HG03457 (cell line): Measurements from ENCODE around the gene NPAT.
"Not testable (repeated sequence)": the region's sequence is repeated elsewhere in the genome, so short reads cannot be mapped to it uniquely, and the experiment has no call there.

ENCODE experiments used
- ATAC-seq: cut with Tn5 transposase; IDR thresholded peaks from one replicate; pipeline ENCODE4 v1.9.1; 2021; ENCODE audit warnings: moderate number of reproducible peaks; ENCODE audit not compliant: unreplicated experiment

NPAT gene

GRCh38 chr11:108160970-108161566, 61.4 kb downstream of the NPAT start:
- ATAC-seq = peak; percentile 96

DNA sequence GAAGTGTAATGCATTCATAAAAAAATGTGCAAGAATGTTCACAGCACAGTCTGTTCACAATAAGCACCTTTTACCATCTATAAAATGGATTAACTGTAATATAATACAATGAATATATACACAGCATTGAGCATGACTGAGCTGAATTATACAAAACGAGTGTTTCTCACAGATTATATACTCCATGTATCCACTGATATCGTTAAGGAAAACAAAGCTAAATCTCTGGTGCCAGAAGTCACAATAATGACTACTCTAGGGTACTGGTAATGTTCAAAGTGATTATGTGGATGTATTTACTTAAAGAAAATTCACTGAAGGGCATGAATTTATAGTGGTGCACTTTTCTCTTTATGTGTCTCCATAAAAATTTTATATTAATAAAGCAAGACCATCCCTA, 67.8 kb downstream of the NPAT start:
- no peak for ATAC-seq

GRCh38 chr11:108148556-108148955, 73.9 kb downstream of the NPAT start:
- no peak for ATAC-seq

DNA sequence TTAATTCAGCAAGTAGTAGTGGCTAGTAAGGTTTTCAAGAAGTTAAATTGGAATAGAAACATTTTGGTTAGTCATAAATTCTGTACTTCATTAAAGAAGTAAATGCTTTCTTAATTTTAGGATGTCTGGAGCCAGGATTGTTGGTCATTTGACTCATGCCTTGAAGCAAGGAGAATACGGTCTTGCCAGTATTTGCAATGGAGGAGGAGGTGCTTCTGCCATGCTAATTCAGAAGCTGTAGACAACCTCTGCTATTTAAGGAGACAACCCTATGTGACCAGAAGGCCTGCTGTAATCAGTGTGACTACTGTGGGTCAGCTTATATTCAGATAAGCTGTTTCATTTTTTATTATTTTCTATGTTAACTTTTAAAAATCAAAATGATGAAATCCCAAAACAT, 75.3 kb downstream of the NPAT start:
- ATAC-seq = no peak

DNA sequence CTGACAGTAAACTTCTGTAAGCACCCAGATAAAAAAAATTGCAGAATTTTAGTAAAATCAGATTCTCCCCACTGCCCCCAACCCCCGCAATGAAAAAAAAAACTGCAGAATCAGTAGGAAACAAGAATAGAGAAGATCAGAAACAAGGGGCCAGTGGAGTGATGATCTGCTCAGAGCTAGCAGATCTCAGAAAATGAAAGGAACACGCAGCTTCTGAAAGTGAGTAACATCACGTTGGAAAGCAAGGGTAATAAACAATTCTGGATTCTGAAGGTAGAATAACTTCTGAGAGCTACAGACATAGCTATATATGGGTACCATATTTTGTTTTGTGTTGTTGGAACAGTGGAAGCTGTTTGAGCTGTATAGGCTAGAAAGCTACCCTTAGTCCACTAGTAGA, 77.8 kb downstream of the NPAT start:
- ATAC-seq = no peak

GRCh38 chr11:108142304-108142703, 80.1 kb downstream of the NPAT start:
- no peak for ATAC-seq

GRCh38 chr11:108137212-108137611, 85.2 kb downstream of the NPAT start:
- ATAC-seq = no peak

DNA sequence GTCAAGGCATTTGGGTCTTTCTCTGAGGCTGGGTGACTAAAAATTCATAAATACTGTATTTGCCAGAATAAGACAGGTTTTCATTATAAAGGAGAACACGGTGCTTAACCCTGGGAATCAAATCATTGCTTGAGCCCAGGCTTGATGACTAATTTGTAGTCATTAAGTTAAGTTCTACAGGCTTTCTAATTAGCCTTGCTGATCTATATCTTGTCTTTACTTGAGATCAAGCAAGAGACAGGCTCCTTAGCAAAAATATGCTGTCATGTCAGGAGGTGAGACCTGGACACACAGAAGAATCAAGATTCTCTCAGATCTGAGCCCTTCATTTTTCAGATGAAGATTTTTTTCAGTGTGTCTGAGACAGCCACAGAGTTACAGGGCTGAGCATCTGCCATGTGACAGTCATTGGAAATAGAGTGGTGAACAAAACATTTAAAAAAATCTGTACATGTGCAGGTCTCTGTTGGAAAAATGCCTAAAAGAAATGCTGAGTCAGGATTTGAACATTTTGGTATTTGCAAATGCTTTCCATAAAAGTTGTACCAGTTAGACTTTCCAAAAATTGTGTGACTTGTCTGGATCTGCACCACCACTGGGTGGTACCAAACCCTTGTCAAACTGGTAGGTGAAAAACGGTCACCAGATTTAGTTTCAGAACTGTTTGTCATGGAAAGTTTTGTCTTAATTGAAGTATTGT, 86.4 kb downstream of the NPAT start:
- ATAC-seq = peak; percentile 46

DNA sequence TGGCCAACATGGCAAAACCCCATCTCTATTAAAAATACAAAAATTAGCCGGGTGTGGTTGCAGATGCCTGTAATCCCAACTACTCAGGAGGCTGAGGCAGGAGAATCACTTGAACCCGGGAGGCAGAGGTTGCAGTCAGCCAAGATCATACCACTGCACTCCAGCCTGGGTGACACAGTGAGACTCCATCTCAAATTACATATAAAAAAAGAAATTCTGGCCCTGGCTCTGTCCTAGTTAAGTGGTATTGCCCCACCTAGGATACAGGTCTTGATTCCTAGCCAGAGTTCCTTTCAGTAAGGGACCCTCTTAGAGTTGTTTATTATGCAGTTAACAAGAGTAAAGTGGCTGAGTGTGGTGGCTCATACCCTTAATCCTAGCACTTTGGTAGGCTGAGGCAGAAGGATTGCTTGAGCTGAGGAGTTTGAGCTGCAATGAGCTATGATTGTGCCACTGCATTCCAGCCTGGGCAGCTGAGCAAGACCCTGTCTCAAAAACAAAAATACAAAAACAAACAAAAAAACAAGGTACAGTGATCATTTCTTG, 89.4 kb downstream of the NPAT start:
- not testable (repeated sequence) for ATAC-seq

DNA sequence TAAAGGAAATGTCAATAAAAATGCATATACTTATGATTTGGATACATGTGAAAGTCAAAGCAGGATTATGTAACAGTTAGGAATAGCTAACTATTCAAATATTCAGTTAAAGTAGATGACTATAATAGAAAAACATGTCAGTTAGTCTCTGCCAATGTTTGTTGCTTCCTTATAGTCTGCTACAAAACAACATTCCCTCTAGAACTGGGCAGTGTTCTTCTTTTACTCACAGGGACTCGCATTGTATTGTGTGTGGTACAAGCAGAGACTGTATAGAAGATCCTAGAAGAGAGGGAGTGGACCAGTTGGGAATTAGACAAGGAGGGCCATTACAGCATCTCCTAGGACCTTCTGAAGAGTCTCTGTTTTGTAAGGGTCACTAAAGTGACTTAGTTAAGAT, 90.4 kb downstream of the NPAT start:
- ATAC-seq = no peak

- ATAC-seq = no peak
Measured at GRCh38 chr11:108128772-108129171, 93.7 kb downstream of the NPAT start.

DNA sequence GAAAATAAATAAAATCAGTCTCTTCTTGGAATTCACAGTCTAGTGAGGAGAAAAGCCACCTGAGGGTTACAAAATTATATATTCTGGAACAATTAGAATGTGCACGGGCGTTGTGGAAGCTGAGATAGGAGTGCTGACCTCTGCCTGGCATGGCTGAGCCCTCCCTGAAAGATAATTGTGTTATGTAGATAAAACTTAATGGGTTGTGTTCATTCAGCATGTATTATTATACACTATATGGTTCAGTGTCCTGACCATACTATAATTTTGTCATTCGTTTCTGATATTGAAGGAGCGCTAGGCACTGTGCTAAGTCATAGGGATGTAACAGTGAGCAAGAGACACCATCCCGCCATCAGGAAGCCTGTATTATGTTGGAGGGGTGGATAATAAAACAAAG, 97.3 kb downstream of the NPAT start:
- no peak for ATAC-seq

GRCh38 chr11:108122166-108122628, 100.2 kb downstream of the NPAT start:
- no peak for ATAC-seq

DNA sequence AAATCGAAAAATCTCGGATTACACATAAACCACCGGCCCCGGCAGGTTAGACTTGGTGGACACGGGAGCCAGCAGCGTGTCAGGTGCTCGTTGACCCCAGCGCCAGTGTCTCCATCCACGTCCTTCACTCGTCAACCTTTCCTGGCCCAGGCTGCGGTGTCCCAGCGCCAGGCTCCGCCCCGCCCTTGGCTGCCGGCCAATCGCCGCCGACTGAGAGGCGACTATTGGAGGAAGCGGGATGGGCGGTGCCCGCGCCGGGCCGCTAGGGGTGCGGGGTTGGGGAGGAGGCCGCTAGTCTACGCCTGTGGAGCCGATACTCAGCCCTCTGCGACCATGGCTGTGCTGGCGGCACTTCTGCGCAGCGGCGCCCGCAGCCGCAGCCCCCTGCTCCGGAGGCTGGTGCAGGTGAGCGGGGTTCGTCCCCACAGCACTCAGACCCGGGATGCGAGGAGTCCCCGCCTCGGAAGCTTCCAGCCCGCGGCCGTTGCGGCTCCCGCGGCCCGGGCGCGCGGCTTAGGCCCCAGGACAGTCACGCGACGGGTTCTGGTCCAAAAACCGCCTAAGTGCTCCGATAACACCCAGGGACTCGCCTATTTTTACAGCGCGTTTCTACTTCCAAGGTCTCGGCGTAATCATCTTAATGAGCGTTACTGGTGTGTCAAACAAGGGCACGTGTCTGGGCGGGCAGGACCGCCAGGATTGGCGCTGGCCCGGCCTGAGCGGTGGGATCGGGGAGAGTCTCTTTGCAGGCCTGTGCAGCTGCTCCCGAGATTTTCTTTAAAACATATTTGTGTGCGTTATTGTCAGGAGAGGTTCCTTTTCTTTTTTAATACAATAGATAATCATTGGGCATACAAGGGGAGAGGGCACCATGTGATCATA, 100.9 kb downstream of the NPAT start, which contains the start of gene ACAT1:
ACAT1 (plus strand) TSS at position 294 of the 882 bp plus-strand sequence; CDS start at position 334, 40 bp downstream.
- peak; percentile 97 for ATAC-seq

DNA sequence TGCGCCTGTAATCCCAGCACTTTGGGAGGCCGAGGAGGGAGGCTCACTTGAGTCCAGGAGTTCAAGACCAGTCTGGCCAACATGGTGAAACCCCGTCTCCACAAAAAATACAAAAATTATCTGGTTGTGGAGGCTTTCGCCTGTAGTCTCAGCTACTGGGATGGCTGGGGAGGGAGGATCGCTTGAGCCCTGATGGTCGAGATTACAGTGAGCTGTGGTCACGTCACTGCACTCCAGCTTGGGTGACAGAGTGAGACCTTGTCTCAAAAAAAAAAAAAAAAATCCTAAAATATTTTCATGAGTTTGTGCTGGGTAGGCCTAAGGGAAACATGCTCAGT, 101.5 kb downstream of the NPAT start:
- not testable (repeated sequence) for ATAC-seq

- ATAC-seq = no peak
Measured at GRCh38 chr11:108117746-108118371, 104.6 kb downstream of the NPAT start.

GRCh38 chr11:108115500-108116140, 106.8 kb downstream of the NPAT start:
- ATAC-seq = no peak

GRCh38 chr11:108112057-108112456, 110.4 kb downstream of the NPAT start:
- no peak for ATAC-seq

GRCh38 chr11:108111126-108111525, 111.3 kb downstream of the NPAT start:
- ATAC-seq = no peak
